HEK293T (cell line): ENCODE measurements around the gene SLC25A28.

Experiments
- CTCF ChIA-PET: fragments of 350-600 bp; formaldehyde crosslinking; extraction: SDS; loops from one replicate; lab custom pipeline; 2021; ENCODE audit warnings: antibody characterized with exemption, inconsistent platforms; lab: Yijun Ruan, JAX
- POLR2A ChIA-PET: fragments of 350-600 bp; formaldehyde crosslinking; extraction: SDS; loops from one replicate; lab custom pipeline; 2020; ENCODE audit warnings: antibody characterized with exemption, inconsistent platforms; lab: Yijun Ruan, JAX
- DNase-seq: peaks from one replicate; pipeline ENCODE4 v3.0.0; 2012; ENCODE audit warnings: mixed read lengths; ENCODE audit errors: extremely low spot score
- ARNT ChIP-seq: fragments of 450-650 bp; IDR thresholded peaks from 2 replicates; pipeline ENCODE4 v1.6.1; 2017; ENCODE audit warnings: mild to moderate bottlenecking
- BHLHE40 ChIP-seq: fragments of 450-650 bp; IDR thresholded peaks from 2 replicates; pipeline ENCODE4 v1.6.1; 2016; ENCODE audit warnings: mild to moderate bottlenecking, moderate library complexity, borderline replicate concordance
- CTBP1 ChIP-seq: fragments of 450-650 bp; IDR thresholded peaks from 2 replicates; pipeline ENCODE4 v1.6.1; 2016; ENCODE audit warnings: borderline replicate concordance
- ELF4 ChIP-seq: fragments of 450-650 bp; IDR thresholded peaks from 2 replicates; pipeline ENCODE4 v1.6.1; 2017; ENCODE audit warnings: antibody characterized with exemption
- FOXA1 ChIP-seq: fragments of 450-650 bp; IDR thresholded peaks from 2 replicates; pipeline ENCODE4 v1.6.1; 2016; ENCODE audit warnings: mild to moderate bottlenecking
- FOXK2 ChIP-seq: fragments of 450-650 bp; IDR thresholded peaks from 2 replicates; pipeline ENCODE4 v1.6.1; 2016; ENCODE audit warnings: mild to moderate bottlenecking
- FOXM1 ChIP-seq: fragments of 450-650 bp; IDR thresholded peaks from 2 replicates; pipeline ENCODE4 v1.6.1; 2017; ENCODE audit warnings: mild to moderate bottlenecking, borderline replicate concordance
- HDGF ChIP-seq: fragments of 450-650 bp; IDR thresholded peaks from 2 replicates; pipeline ENCODE4 v1.6.1; 2017; ENCODE audit warnings: antibody characterized with exemption, borderline replicate concordance
- L3MBTL2 ChIP-seq: fragments of 450-650 bp; conservative IDR thresholded peaks from 2 replicates; pipeline ENCODE4 v1.6.1; 2016; ENCODE audit warnings: mild to moderate bottlenecking
- LEF1 ChIP-seq: fragments of 450-650 bp; IDR thresholded peaks from 2 replicates; pipeline ENCODE4 v1.6.1; 2017; ENCODE audit warnings: mild to moderate bottlenecking, borderline replicate concordance
- NFRKB ChIP-seq: fragments of 450-650 bp; IDR thresholded peaks from 2 replicates; pipeline ENCODE4 v1.6.1; 2016; ENCODE audit warnings: mild to moderate bottlenecking, moderate library complexity
- SP1 ChIP-seq: fragments of 450-650 bp; IDR thresholded peaks from 2 replicates; pipeline ENCODE4 v1.6.1; 2017
- SUZ12 ChIP-seq: fragments of 450-650 bp; IDR thresholded peaks from 2 replicates; pipeline ENCODE4 v1.6.1; 2016; ENCODE audit warnings: mild to moderate bottlenecking
- TARDBP ChIP-seq: fragments of 450-650 bp; IDR thresholded peaks from 2 replicates; pipeline ENCODE4 v1.6.1; 2016
- ZNF384 ChIP-seq: fragments of 450-650 bp; IDR thresholded peaks from 2 replicates; pipeline ENCODE4 v1.6.1; 2016
- TF ChIP-seq, protein P1 (sequence below): fragments of 450-650 bp; IDR thresholded peaks from 2 replicates; pipeline ENCODE4 v1.6.1; 2016

SLC25A28 gene

GRCh38 chr10:99573790-99574189 is 46.4 kb downstream of the SLC25A28 start:
- DNase-seq = no peak
- TF ChIP-seq SUZ12 (no peak), FOXA1 (no peak), TARDBP (no peak), BHLHE40 (no peak), LEF1 (no peak), ELF4 (no peak), SP1 (no peak), CTBP1 (no peak), L3MBTL2 (no peak), FOXM1 (no peak), FOXK2 (no peak), ARNT (no peak), ZNF384 (no peak), HDGF (no peak), NFRKB (no peak)
- TF ChIP-seq, protein P1, sequence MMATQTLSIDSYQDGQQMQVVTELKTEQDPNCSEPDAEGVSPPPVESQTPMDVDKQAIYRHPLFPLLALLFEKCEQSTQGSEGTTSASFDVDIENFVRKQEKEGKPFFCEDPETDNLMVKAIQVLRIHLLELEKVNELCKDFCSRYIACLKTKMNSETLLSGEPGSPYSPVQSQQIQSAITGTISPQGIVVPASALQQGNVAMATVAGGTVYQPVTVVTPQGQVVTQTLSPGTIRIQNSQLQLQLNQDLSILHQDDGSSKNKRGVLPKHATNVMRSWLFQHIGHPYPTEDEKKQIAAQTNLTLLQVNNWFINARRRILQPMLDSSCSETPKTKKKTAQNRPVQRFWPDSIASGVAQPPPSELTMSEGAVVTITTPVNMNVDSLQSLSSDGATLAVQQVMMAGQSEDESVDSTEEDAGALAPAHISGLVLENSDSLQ = no peak
- ChIA-PET CTCF (interaction anchor here (0.8 kb wide), 1 partner anchor 13 kb away, joined by 3 read pairs; no protein-coding TSS in a partner anchor), POLR2A (interaction anchor here (0.5 kb wide), 1 partner anchor 1440 kb away, joined by 4 read pairs; no protein-coding TSS in a partner anchor)

- TF ChIP-seq FOXM1 (no peak), CTBP1 (no peak), ZNF384 (no peak), NFRKB (no peak), BHLHE40 (no peak), TARDBP (no peak)
- TF ChIP-seq, protein P1 = no peak
- no peak for DNase-seq
- CTCF ChIA-PET = no interaction called here
- POLR2A ChIA-PET = no interaction called here
These were observed 48.4 kb downstream of the SLC25A28 start for GRCh38 chr10:99571816-99572215.

DNA sequence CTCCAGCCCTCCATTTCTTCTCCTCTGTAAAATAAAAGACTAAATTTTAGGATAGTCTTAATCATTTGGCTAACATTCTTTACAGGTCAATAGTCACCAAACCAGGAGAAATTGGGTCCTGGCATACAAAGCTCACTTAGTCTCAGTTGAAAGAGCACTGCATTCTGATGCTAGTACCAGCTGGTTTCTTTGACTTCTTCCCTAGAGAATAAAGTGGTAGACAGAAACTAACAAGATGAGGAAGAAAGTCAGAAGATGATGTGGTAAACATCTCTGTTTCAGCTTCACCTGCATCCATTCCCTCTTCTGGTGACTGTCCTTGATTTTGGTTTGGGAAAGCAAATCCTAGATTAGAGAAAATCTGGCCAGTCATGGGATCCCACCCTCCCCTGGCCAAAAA is 50.3 kb downstream of the SLC25A28 start:
- DNase-seq = no peak
- TF ChIP-seq, protein P1 = no peak
- no peak for TF ChIP-seq NFRKB
- TF ChIP-seq SP1 = no peak
- no peak for TF ChIP-seq TARDBP
- TF ChIP-seq SUZ12 = no peak
- no peak for TF ChIP-seq BHLHE40
- TF ChIP-seq ZNF384 = no peak
- TF ChIP-seq ARNT = no peak
- POLR2A ChIA-PET = no interaction called here
- CTCF ChIA-PET = interaction anchor here (1.3 kb wide), 1 partner anchor 9 kb away, joined by 3 read pairs; no protein-coding TSS in a partner anchor

DNA sequence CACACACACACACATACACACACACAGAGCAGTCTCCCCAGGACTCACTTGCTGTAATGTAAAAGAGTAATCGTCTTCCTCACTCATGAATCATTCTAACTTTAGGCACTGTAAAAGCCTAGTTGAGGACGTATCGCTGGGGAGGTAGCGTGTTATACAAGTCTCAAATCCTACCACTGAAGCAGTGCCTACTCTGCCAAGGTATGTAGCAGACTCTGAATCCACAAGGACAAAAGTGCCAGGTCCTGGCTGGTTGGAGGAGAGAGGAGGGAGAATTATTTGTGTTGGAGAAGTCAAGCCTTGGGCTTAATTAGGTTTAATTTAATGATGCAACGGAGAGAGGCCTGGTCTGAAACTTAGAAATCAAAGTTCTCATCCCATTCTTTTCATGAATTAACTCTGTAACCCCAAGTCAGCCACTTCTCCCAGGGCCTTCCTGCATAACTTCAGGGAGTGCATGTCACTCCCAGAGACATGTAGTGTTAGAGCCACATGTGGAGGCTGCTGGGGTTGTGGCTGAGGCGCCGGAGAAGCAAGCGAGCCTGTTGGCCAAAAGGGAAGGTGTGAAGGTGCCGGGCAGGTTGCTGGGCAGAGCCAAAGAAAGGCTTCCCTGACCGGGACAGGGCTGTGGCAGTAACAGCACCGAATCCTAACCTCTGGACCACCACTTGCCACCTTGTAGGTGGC is 50.8 kb downstream of the SLC25A28 start:
- TF ChIP-seq, protein P1 = no peak
- TF ChIP-seq LEF1 (no peak), L3MBTL2 (no peak), ZNF384 (no peak), BHLHE40 (no peak), SUZ12 (no peak), CTBP1 (no peak), NFRKB (no peak), TARDBP (no peak), HDGF (no peak), ELF4 (no peak), SP1 (no peak), FOXA1 (no peak)
- POLR2A ChIA-PET = no interaction called here
- CTCF ChIA-PET = interaction anchor here (1.3 kb wide), 1 partner anchor 9 kb away, joined by 3 read pairs; no protein-coding TSS in a partner anchor
- no peak for DNase-seq

DNA sequence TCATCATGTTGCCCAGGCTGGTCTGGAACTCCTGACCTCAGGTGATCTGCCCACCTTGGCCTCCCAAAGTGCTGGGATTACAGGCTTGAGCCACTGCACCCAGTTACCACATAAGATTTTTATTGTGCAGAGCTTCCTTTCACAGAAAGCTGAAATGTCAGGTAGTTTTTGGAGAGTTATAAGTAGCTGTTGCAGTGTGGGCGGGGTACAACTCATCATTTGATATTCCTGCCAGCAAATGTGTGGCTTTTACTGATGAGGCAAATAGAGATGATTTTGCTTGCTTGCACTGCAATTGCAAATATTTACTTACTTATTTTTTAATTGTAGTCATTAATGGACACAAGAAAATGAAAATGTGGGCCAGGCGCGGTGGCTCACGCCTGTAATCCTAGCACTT is 55.1 kb downstream of the SLC25A28 start:
- TF ChIP-seq, protein P1 = no peak
- DNase-seq = no peak
- CTCF ChIA-PET = no interaction called here
- POLR2A ChIA-PET = interaction anchor here (1.2 kb wide), 1 partner anchor 56 kb away, joined by 6 read pairs; no protein-coding TSS in a partner anchor
